ENCODE data around the gene PPP4R4.
"Not testable (repeated sequence)": the region's sequence is repeated elsewhere in the genome, so short reads cannot be mapped to it uniquely, and the experiment has no call there.

The PPP4R4 gene

DNA sequence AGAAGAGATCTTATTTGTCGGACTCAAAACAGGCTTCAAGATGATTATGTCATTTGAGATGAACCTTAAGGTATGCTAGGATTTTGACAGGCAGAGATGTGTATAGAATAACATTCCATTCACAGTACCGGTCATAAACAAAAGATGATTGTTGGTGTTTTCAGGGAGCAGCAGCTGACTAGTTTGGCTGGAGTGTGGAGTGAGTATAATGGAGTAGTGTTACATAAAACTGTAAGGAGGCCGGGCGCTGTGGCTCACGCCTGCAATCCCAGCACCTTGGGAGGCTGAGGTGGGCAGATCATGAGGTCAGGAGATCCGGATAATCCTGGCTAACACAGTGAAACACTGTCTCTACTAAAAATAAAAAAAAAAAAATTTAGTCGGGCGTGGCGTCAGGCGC lies 95.0 kb downstream of the PPP4R4 start:
- no peak for DNase-seq (ENCODE audit: low spot score)

DNA sequence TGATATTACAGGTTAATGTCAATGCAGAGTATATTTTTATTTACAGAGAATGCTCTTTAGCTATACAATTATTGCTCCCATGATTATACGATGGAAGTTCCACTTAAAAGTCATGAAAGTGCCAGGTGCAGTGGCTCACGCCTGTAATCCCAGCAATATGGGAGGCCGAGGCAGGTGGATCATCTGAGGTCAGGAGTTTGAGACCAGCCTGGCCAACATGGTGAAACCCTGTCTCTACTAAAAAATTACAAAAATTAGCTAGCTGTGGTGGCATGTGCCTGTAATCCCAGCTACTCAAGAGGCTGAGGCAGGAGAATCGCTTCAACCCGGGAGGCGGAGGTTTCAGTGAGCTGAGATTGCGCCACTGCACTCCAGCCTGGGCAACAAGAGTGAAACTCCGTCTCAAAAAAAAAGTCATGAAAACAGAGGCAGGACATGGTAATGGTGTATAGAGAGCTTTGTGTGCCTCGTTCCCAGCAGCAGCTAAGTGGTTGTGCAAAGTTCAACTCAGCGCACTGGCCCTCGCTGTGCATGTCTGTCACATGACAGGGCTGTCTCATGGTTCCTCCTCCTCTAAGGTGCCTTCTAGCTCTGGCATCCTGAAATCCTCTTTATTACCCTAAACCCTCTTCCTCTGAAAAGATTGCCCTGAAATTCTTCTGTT lies 102.9 kb downstream of the PPP4R4 start:
- not testable (repeated sequence) for DNase-seq (ENCODE audit: low spot score)

DNA sequence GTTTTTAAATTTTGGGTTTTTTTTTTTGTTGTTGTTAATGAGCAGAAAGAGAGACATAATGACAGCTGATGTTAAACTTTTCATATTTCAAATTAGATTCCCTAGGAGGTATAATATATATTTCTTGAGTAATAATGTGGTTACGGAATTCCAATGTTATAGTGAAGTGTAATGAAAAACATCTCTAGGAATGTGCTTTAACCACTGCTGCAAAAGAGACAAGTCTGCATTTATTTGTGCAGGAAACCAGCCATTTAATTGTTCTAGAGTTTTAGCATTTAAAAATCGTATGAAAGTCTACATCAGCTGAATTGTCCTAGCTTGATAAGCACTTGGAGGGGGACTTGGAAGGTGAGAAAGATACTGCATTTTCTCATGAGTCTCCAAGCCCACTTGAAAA lies 104.6 kb downstream of the PPP4R4 start:
- no peak for DNase-seq (ENCODE audit: low spot score)

DNA sequence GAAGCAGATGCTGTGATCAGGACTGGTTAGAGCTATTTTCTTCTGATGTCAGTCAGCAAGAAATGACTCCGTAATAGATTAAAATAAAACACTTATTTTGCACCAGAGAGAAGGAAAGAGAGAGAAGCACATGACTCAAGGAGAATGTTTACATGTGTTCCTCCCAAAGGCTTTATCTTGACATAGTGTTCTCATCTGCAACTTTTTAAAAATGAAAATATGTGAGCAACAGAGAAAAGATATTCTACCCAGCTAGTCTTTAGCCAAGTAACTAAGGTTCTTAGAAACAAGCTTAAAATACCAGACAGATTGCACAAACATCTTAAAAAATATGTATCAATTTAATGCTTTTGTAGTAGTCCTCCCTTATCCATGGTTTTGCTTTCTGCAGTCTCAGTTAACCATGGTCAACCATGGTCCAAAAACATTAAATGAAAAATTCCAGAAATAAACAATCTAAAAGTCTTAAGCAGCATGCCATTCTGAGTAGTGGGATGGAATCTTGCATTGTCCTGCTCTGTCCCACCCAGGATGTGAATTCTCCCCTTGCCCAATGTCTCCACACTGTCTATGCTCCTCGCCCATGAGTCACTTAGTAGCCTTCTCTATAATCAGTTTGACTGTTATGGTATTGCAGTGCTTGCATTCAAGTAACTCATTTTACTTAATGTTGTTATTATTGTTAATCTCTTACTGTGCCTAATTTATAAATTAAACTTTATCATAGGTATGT lies 109.0 kb downstream of the PPP4R4 start:
- no peak for DNase-seq (ENCODE audit: low spot score)

DNA sequence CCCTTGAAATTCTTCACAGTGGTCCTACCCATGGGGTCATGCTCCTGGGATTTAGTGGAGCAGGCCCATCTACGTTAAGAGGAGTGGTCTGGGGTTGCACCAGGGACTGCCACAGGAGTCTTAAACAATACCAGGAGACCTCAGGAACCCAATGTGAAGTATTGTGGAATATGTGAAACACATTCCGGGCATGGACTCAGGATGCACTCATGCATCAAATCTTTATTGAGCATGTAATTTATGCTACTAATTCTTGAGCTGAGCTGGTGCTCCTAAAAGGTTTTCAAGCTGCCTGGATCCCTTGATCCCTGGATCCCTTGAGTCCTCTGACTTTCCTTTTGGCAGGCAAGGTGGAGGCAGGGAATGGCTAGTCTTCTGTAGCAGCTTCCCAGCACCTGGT lies 110.1 kb downstream of the PPP4R4 start:
- DNase-seq (ENCODE audit: low spot score), result no peak

DNA sequence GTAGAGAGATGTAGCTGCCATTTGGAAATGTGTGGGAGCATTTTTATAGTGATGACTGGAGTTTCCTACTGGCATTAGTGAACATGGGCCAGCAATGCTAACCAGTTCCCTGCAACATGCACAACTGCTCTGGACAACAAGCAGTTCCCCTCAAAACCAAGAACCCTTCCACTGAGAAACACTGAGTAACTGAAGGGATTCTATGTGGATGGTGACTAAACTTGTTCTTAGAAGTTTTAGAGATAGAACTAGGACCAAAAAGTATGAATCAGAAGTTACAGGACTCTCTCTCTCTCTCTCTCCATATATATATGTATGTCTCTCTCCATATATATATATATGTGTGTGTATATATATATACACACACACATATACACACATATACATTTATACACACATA lies 111.0 kb downstream of the PPP4R4 start:
- no peak for DNase-seq (ENCODE audit: low spot score)

DNA sequence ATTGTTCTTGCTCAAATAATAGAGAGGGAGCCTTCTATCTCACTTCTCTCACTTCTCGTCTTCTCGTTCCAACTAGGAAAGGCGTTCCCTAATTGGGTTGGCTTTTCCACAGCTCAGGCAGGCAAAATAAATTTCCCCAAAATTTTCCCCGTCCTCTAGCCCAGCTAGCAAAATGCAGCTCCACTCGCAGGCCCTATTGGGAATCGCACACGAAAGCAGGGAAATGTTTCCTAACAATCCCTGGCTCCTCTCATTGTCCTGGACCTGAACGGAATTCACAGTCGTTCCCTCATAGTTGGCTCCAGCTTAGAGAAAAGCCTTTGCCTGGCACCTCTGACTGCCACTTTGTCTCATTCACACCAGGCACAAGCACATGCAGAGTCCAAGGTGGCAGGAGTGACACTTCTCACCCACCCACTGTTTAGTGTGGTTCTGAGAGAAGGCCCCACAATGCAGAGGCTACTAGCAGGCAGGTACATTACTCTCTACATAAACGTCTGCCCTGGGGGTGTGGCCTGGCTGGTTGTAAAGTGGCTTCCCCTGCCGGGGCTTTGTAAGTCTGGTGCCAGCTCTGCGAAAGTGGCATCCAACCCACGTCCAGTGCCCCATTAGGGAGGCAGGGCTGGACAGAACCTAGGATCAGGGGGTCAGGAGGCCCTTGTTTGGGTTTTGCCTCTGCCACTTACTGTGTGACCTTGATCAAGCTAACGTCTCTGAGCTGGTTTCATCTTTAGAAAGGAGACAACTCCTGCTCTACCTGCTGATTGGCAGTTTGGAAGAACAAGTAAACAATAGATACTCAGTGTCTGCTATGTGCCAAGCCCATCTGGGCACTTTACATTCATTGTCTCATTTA lies 114.7 kb downstream of the PPP4R4 start:
- DNase-seq (ENCODE audit: low spot score), result no peak

DNA sequence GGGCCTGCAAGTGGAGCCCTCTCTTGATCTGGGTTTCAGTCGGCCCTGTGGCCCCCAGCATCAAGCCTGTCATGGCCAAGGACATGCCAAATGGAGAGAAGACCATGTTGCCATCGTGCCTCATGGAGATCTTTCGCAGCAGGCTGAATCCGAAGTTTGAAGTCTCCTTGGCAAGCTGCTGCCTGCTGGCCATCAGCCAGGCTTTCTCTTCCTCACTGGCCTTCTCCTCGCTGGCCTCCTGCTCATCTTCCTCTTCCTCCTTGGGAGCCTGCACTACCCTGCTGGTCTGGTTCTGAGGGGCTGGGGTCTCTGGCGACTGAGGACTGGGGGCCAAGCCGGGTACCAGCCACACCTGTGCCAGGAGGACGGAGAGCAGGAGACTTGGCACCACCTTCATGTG lies 116.1 kb downstream of the PPP4R4 start:
- no peak for DNase-seq (ENCODE audit: low spot score)

DNA sequence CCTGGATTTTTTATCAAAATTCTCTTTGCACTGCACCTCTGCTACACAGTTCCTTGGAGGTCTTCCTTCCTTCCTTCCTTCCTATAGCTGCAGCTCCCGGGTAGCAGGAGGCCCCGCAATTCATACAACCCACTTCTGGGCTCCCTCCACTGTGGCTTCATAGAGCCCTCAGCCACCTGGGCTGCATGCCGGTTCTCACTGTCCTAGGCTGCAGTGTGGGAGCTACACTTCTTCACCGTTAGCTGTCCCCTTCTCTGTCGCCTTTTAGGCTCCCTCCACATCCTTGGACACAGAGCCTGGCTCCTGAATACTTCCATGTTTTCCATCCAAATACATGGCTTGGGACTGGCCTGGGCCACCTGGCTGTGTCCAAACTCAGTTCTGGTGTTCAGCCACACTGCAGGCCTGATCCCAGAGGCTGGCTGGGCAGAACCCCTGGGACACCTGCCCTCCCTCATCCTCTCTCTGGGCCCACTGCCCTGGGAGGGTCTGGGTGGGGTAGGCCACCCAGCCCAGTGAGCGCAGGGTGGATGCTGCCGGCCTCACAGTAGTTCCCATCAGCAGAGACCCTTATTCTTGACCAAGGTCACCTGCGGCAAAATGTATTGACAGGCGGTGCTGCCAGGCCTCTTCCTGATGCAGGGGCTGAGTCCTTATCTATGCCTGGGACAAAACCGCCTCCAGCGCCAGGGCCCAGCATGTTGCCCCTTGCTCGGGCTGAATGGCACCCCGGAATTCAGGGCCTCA lies 117.2 kb downstream of the PPP4R4 start:
- no peak for DNase-seq (ENCODE audit: low spot score)

DNA sequence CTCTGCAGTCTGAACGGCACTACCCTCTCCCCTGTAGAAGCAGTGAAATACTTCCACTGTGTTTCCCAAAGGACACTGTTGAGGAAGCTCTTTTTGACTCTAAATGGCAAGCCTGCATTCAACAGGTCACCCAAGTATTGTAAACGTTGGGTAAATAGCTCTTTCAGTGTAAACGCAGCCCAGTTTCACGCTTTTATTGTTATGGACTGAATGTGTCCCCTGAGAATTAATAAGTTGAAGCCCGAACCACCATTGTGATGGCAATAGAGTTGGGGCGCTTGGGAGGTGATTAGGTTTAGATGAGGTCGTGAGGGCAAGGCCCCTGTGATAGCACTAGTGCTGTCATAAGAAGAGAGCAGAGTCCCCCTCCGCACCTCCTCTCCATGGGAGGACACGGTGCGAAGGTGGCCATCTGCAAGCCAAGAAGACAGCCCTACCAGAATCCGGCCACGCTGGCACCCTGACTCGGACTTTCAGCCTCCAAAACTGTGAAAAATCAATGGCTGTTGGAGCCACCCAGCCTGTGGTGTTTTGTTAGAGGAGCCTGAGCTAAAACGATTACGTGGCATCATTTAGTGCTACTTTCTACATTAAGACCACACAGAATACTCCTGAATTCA lies 117.9 kb downstream of the PPP4R4 start:
- no peak for DNase-seq (ENCODE audit: low spot score)

DNA sequence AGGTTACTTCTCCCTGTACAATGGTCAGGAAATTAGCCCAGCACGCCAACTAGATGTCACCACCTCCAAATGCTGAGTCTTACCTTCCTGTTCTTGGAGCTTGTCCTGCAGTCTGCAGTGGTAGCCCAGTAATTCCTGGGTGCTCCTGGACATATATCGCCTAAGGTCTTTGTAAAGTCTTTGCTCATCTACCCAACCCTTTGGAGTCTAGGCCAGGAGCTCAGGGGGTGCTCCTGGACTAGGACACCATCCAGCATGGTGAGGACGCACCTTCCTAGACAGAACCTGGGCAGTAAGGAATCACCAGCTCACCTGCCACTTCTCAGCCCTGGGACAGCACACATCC lies 118.4 kb downstream of the PPP4R4 start:
- DNase-seq (ENCODE audit: low spot score), result no peak

DNA sequence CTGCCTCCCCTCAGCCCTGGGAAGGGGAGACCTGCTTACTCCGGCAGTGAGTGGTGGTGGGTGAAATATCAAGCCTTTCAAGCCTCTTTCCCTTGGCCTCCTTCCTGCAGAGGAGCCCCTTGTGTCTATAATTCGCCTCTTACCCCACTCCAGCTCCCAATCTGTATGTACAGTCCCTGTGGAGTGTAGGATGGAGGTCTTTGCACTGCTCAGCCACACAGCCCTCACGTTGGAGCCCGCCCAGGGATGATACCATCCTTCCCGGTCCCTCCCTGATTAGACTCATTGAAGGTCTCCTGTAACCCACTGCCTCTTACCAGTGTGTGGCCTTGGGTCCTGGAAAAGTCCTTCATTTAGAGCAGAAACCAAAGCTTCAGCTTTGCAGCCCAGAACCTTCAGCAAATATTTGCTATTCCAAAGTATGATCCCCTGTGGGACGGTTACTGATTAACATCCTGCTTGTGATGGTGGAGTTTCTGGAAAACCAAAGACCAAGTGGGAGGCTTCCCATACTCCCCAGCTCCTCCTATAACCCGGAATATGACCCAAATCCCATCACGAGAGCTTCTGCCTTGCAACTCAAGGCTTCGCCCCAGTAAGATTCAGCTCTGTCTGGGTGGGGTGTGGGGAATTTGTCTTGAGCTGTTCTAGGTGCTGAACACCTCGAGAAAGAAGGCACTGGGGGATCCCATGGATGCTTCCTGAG lies 118.9 kb downstream of the PPP4R4 start, which contains the start of gene SERPINA10:
Gene SERPINA10 (minus strand): TSS at position 397 of the 706 bp plus-strand sequence. CDS start 2,675 bp downstream, outside the sequence.
- DNase-seq (ENCODE audit: low spot score), result no peak

DNA sequence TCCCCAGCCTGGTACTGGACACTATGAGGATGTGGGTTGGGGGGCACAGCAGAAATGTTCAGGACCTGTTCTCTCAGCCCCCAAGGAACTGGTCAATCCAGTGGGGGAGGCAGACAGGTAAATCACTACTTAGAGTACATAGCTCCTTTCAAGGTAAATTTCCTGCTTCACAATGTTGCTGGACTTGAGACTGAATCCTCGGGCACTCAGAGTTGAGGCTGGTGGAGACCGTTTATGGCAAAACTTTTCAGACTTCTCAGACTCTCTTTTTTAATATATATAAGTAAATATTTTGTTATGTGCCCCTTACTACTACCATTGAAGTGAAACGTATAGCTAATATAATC lies 119.4 kb downstream of the PPP4R4 start:
- DNase-seq (ENCODE audit: low spot score), result no peak

DNA sequence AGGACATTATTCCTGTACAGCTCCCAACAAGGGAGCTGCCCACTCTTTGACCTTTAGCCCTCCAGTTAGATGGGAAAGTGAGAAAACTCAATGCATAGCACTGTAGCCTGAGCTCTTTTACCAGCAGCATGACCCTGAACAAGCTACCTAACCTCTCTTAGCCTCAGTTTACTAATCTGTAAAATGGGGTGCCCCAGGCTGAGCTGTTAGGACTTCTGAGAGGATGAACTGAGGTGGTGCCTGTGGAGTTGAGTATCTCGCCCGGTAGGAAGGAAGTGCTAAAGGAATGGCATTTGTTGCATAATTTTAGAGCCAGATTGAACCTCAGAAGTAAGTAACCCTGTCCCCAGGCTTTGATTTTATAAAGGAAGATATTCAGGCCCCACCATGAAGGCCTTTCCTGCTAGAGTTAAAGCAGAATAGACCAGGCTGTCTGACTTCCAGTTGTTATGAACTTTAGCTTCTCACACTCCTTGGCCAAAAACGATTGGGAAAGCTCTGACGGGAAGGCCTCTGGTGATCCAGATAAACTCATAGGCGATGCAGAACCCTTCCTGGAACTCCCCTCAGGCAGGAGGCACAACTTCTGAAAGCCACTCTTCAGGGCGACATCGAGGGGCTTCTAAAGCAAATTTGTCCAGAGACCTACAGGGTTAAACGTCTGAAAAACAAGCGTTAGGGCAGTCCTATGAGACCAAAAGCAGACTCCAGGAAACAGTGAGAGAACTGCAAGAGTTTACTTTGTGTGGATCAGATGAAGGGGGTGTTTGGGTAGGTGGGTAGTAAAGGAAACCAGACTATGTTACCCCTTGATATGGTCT lies 121.4 kb downstream of the PPP4R4 start:
- DNase-seq (ENCODE audit: low spot score), result no peak

DNA sequence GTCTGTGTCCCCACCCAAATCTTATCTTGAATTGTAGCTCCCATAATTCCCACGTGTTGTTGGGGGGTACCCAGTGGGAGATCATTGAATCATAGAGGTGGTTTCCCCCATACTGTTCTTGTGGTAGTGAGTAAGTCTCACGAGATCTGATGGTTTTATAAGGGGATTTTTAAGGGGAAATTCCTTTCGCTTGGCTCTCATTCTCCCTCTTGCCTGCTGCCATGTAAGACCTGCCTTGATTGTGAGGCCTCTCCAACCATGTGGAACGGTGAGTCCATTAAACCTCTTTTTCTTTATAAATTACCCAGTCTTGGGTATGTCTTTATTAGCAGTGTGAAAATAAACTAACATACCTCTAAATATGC lies 122.0 kb downstream of the PPP4R4 start:
- DNase-seq (ENCODE audit: low spot score), result not testable (repeated sequence)

DNA sequence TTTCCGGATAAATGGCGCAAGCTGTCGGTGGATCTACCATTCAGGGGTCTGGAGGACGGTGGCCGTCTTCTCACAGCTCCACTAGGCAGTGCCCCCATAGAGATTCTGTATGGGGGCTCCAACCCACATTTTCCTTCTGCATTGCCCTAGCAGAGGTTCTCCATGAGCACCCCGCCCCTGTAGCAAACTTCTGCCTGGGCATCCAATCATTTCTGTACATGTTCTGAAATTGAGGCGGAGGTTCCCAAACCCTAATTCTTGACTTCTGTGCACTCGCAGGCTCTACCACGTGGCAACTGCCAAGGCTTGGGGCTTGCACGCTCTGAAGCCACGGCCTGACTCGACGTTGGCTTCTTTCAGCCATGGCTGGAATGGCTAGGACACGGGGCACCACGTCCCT lies 124.0 kb downstream of the PPP4R4 start:
- no peak for DNase-seq (ENCODE audit: low spot score)

DNA sequence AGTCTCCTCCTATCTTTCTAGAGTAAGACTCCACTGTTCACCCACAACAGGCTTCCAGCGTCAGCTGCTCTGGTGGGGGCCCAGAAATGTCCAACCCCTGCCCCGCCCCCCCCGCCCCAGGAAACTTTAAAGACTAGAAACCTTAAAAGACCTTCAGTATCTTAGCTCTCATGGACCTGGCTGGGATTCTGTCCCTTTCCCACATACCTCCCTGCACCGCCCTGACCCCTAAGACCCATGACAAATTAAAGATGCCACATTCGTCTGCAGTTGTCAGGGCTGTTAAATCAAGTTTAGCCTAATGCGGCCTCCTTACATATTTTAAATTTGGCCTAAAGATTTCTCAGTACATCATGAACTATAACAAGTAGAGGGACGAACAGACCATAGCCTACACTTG lies 129.0 kb downstream of the PPP4R4 start:
- DNase-seq (ENCODE audit: low spot score), result no peak

DNA sequence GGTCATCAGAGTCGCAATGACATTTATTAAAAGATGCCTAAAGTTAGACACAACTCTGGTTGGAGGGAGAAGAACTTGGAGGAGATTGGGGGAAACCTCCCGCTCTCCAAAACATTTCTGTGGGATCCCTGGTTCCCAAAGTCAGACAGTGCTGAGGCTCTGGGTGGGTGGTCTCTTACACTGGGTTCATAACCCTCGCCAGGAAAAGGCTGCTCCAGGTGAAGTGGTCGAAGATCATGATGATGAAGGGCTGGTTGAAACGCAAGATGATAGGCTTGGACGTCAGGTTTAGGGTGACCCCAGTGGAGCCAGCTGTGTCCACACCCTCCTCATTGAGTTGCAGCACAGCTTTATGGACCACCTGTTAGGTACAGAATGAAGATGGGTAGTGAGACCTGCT lies 130.1 kb downstream of the PPP4R4 start:
- no peak for DNase-seq (ENCODE audit: low spot score)

DNA sequence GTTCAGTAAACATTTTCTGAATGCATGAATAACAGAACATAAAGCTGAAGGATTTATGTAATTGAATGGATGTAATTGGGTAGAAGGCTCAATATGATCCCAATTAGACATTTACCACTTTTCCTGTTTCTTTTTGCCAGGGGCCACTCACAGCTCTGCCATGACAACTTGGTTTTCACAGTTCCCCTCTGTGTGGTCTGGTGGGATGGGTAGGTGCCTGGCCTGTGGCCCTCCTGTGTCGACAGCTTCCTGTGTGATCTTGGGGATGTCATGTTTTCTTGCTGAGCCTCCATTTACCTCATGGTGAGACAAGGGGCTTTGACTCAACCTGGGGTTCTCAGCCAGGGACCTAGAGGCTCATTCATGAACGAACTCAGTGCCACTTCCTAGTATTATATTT lies 131.5 kb downstream of the PPP4R4 start:
- no peak for DNase-seq (ENCODE audit: low spot score)
